GM12892 (cell line): Measurements from ENCODE around the gene ENOX1.

ENCODE experiments used
- POLR2A ChIP-seq: IDR thresholded peaks from 2 replicates; pipeline ENCODE4 v1.6.1; 2011; ENCODE audit warnings: low read depth, low read length, control low read depth
- POLR2AphosphoS5 ChIP-seq: IDR thresholded peaks from 2 replicates; pipeline ENCODE4 v1.6.1; 2011; ENCODE audit warnings: low read depth, low read length, control low read depth
- TAF1 ChIP-seq: IDR thresholded peaks from 2 replicates; pipeline ENCODE4 v1.6.1; 2011; ENCODE audit warnings: low read depth, mild to moderate bottlenecking, control low read depth, low read length, borderline replicate concordance

DNA sequence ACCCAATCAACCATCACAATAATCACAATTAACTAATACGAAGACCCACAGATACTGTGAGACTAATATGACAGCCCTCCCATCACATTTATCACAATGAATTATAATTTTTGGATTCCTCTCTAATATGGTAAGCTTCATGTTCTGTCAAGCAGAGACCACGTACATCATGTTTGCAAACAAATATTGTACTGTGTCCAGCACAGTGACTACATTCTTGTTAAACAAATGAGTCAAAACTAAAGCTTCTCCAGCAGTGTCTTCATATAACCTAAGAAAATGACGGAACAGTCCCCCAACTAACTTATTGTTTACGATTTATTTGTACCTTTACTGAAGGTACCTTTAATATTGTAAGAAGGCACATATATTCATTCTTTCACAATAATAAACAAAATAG, 292.6 kb downstream of the ENOX1 start:
- no peak for TF ChIP-seq POLR2A
- TF ChIP-seq POLR2AphosphoS5: no peak
- no peak for TF ChIP-seq TAF1
